Measurements from ENCODE around the gene PTGFR. TPM values are rescaled to one million over a fixed set of nuclear protein-coding genes. Genes with fewer than 3 reads are reported as not detected.

PTGFR gene
- total RNA-seq, result 1.3 TPM
- long read RNA-seq, result 0 reads

GRCh38 chr1:78490861-78491450, at the start of gene PTGFR:
Gene PTGFR, plus strand, starts transcription at chr1:78490974. Its CDS starts 1,770 bp downstream, at chr1:78492744.
- intact Hi-C loops (cut with micrococcal nuclease), result no loop called here
- ATAC-seq (peak; percentile 56), DNase-seq (peak; percentile 44)

DNA sequence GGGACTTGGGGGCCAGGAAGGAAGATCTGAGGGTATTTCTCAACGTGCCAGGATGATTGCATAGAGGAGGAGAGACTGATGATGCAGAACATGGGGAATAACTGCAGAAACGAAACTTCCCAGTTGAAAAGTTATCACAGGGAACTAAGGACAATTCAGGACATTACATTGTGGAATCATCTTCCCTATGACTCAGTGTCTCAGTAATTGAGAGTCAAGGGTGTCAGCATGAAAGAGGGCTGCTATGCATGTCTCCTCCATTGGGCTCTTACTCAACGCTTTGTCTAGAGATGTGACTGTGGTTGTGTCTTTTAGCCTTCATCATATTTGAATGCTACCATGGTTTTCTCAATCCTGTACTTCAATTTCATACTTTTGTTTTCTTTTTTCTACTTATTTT, 48.9 kb upstream of the PTGFR start:
- no peak for ATAC-seq
- no peak for DNase-seq
- intact Hi-C loops (cut with micrococcal nuclease), result no loop called here

- no peak for ATAC-seq
- DNase-seq, result no peak
- intact Hi-C loops (cut with micrococcal nuclease), result no loop called here
These were observed 43.7 kb upstream of the PTGFR start for GRCh38 chr1:78447086-78447485.

DNA sequence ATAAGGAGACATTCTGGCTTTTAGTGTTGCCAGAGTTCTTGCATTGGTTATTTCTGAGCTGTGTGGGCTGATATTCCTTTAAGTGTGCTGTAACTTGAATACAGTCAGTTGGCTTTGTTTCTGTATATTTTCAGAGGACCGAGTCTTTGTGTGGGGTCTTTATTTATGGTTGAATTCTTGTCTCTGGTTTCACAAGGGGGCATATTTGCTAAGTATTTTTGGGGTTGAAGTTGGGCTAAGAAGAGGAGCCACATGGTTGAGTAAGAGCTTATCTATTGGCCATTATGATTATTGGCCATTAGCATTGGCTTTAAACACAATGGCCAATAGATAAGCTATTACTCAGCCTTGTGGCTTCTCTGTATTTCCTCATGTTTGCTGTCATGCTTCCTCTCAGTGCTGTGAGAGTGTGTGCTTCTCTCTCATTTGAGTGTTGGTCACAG, 26.3 kb upstream of the PTGFR start:
- intact Hi-C loops (cut with micrococcal nuclease), result no loop called here
- DNase-seq (no peak), ATAC-seq (no peak)

DNA sequence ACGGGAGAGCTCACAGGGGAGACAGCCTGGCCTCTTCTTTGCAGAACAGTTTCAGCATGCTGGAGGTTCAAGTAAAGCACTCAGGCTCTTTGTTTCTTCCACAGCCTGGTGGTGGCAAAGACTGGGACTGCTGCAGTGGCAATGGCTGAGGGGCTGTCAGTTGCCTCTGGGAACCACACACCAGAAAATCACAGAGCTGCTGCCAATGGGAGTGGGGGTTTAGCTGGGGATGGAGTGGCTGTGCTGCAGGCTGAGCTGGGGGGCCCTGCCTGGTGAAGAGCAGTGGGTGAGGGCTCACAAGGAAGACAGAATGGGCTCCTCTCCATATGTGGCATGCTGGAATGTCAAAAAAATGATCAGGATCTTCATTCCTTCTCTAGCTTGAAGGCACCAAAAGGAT, 25.6 kb upstream of the PTGFR start:
- ATAC-seq, result no peak
- no peak for DNase-seq
- intact Hi-C loops (cut with micrococcal nuclease), result no loop called here

DNA sequence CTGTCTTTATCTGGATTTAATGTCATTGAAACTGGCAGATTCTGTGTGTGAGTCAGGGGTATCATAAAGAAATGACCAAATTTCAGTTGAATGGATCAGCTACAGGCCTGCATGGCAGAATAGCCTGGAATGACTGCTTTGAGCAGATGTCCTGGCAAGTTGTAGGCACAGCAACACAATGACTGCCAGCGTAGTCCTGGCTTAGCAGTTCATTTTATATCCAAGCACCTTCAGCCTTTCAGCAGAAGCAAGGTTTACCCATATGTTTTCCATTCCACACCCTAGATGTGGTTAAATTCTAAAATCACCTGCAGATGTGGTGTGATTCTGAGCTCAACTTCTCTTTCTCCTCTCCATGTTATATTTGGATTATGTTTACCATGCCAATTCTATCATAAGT, 22.3 kb upstream of the PTGFR start:
- ATAC-seq (no peak), DNase-seq (no peak)

GRCh38 chr1:78469576-78469975, 21.2 kb upstream of the PTGFR start:
- ATAC-seq (no peak), DNase-seq (no peak)
- intact Hi-C loops (cut with micrococcal nuclease), result no loop called here

More for the DNA sequence above, 22.3 kb upstream of the PTGFR start:
- intact Hi-C loops (cut with micrococcal nuclease), result no loop called here

DNA sequence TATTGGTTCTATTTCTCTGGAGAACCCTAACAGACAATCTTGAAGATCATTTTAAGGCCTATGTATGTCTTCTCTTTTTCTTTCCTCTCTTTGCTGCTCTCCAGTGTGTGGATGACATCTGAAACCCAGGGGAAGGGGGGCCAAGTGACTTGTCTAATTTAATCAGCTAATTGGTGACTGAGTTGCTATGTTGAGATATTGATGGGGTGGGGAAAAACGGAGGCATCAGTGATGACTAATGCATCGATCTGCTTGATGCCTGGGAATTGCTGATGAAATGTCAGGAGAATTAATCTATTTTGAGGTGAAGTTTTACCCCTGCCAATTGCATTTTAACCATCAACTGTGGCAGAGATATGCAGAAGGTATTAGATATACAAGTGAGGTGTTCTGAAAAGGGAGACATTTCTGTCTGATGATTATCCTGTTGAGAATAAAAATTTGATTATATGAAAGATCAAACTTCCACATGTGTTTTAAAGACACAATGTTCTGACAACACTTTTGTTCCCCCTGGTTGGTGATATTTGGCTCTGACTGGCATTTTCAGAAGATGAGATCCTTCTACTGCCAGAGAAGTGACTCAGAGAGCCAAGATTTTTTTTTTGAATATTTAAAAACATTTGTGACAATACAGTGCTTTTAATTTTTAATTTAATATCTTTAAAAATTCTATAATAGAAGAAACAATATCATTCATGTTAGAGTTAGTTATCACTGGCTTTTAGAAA, 18.7 kb upstream of the PTGFR start:
- no peak for DNase-seq
- intact Hi-C loops (cut with micrococcal nuclease), result no loop called here
- ATAC-seq, result no peak

- DNase-seq (no peak), ATAC-seq (no peak)
- intact Hi-C loops (cut with micrococcal nuclease), result no loop called here
These were observed 17.8 kb upstream of the PTGFR start for GRCh38 chr1:78472851-78473496.

GRCh38 chr1:78474092-78474491, 16.7 kb upstream of the PTGFR start:
- no peak for DNase-seq
- no peak for ATAC-seq
- intact Hi-C loops (cut with micrococcal nuclease), result no loop called here

GRCh38 chr1:78475888-78476610, 14.7 kb upstream of the PTGFR start:
- intact Hi-C loops (cut with micrococcal nuclease), result no loop called here
- ATAC-seq (no peak), DNase-seq (no peak)

DNA sequence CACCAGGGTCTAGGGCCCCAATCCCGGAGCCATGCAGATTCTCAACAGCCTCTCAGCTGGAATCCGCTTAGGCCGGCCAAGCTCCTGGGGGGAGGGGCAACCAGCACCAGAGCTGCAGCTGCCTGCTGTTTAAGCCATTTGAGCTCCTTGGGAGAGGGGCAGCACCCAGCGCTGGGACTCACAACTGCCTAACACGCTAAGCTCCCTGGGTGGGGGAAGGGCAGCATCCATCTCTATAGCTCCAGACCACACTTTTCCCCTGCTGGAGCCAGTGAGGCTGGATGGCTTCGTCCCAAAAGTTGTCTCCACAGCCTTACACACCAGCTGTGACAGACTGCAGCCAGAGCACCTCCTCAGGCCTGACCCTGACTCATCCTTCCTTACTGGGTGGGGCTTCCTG, 6.9 kb upstream of the PTGFR start:
- DNase-seq, result peak; percentile 26

DNA sequence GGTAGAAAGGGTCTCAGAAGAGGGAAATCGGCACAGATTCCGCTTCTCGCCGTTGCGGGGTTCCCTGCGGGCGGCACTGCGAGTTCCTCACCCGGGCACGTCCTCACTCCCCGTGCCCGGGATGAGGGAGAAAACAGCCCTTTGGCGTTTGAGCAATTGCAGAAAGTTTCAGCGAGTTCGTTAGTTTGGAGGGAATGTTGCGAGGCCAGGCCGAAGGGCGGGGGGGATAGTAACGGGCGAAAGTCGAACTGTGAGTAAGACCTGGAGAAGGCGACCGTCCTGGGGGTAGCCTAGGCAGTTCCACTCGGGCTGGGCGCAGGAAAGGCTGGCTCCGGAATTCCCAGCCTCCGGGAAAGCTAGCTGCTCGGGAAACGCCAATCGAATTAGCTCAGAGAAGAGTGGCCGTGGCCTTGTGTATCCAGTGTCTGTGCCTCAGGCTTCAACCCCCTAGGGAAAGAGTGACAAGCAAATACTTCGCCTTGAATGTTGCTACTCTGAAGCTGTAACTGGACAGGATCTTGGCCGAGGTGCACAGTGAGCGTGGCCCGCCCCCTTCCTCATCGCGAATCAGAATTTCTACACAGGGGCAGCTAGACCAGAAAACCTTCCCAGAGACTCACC, 787 bp downstream of the PTGFR start:
- peak; percentile 71 for ATAC-seq
- intact Hi-C loops (cut with micrococcal nuclease), result no loop called here
- DNase-seq, result peak; percentile 33

More for the DNA sequence above, 6.9 kb upstream of the PTGFR start:
- ATAC-seq, result no peak
- intact Hi-C loops (cut with micrococcal nuclease), result no loop called here

GRCh38 chr1:78492386-78492950, 1.7 kb downstream of the PTGFR start:
- DNase-seq (no peak), ATAC-seq (no peak)
- intact Hi-C loops (cut with micrococcal nuclease), result no loop called here

DNA sequence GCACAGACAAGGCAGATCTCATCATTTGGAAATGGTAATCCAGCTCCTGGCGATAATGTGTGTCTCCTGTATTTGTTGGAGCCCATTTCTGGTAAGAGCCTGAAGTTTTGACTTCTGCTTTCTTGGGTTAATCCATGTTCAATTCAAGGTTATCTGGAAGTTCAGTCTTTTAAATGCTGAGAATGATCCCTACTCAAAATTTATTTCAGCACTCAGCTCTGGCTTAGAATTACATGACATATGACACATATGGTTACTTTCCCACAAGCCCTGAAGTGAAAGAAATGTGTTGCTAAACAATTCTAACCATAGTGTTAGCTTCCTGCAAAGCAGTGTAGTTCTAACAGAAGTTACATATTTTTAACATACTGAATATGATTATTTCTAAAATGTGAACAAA, 2.7 kb downstream of the PTGFR start:
- DNase-seq (no peak), ATAC-seq (no peak)
- intact Hi-C loops (cut with micrococcal nuclease), result no loop called here

- DNase-seq, result no peak
- intact Hi-C loops (cut with micrococcal nuclease), result no loop called here
These were observed 6.4 kb downstream of the PTGFR start for GRCh38 chr1:78497201-78497600.

GRCh38 chr1:78500529-78500928, 9.8 kb downstream of the PTGFR start:
- ATAC-seq (no peak), DNase-seq (no peak)
- intact Hi-C loops (cut with micrococcal nuclease), result no loop called here

More at GRCh38 chr1:78497201-78497600, 6.4 kb downstream of the PTGFR start:
- ATAC-seq, result no peak

- ATAC-seq, result no peak
- DNase-seq, result no peak
- intact Hi-C loops (cut with micrococcal nuclease), result no loop called here
These were observed 10.4 kb downstream of the PTGFR start for GRCh38 chr1:78501203-78501602.

- intact Hi-C loops (cut with micrococcal nuclease), result no loop called here
- DNase-seq (no peak), ATAC-seq (no peak)
These were observed 20.6 kb downstream of the PTGFR start for GRCh38 chr1:78511334-78511733.
